ENCODE results near the gene TECR.

The TECR gene

GRCh38 chr19:14507704-14508542 lies 21.5 kb upstream of the TECR start:
- no peak for DNase-seq
- TF ChIP-seq CTCF (IDR thresholded peaks at IDR 0.05; ENCODE audit: low read depth, low read length): no peak
- H3K27me3 ChIP-seq: no peaks in the 10 kb centered on the region
- H3K36me3 ChIP-seq: no peaks in the 10 kb centered on the region
- no peaks in the 10 kb centered on the region for H3K4me1 ChIP-seq
- H3K9me3 ChIP-seq: no peaks in the 10 kb centered on the region
- H3K4me3 ChIP-seq (ENCODE audit: low read depth, low read length): no peak overlapping the region

- Histone ChIP-seq H3K4me1 (no peaks in the 10 kb centered on the region), H3K36me3 (peaks cover 13% of the 10 kb centered on the region), H3K27me3 (no peaks in the 10 kb centered on the region), H3K9me3 (no peaks in the 10 kb centered on the region), H3K4me3 (ENCODE audit: low read depth, low read length) (no peak overlapping the region)
- TF ChIP-seq CTCF (IDR thresholded peaks at IDR 0.05; ENCODE audit: low read depth, low read length): no peak
- DNase-seq: no peak
These were observed 18.8 kb upstream of the TECR start for GRCh38 chr19:14510311-14511228.

GRCh38 chr19:14511229-14511593 lies 18.2 kb upstream of the TECR start:
- DNase-seq: no peak
- TF ChIP-seq CTCF (IDR thresholded peaks at IDR 0.05; ENCODE audit: low read depth, low read length): no peak
- H3K4me3 ChIP-seq (ENCODE audit: low read depth, low read length): no peak overlapping the region
- H3K27me3 ChIP-seq: no peaks in the 10 kb centered on the region
- peaks cover 20% of the 10 kb centered on the region for H3K36me3 ChIP-seq
- H3K4me1 ChIP-seq: no peaks in the 10 kb centered on the region
- H3K9me3 ChIP-seq: no peaks in the 10 kb centered on the region

GRCh38 chr19:14512406-14512961 lies 16.9 kb upstream of the TECR start:
- Histone ChIP-seq H3K27me3 (no peaks in the 10 kb centered on the region), H3K9me3 (no peaks in the 10 kb centered on the region), H3K4me1 (no peaks in the 10 kb centered on the region), H3K4me3 (ENCODE audit: low read depth, low read length) (no peak overlapping the region), H3K36me3 (peaks cover 23% of the 10 kb centered on the region)
- no peak for TF ChIP-seq CTCF (IDR thresholded peaks at IDR 0.05; ENCODE audit: low read depth, low read length)
- DNase-seq: no peak

GRCh38 chr19:14514215-14514863 lies 15.1 kb upstream of the TECR start:
- H3K4me1 ChIP-seq: no peaks in the 10 kb centered on the region
- no peak overlapping the region for H3K4me3 ChIP-seq (ENCODE audit: low read depth, low read length)
- no peaks in the 10 kb centered on the region for H3K27me3 ChIP-seq
- DNase-seq: no peak
- H3K36me3 ChIP-seq: peaks cover 23% of the 10 kb centered on the region
- no peaks in the 10 kb centered on the region for H3K9me3 ChIP-seq
- no peak for TF ChIP-seq CTCF (IDR thresholded peaks at IDR 0.05; ENCODE audit: low read depth, low read length)

All from BE2C (cell line).